DOHH2 (cell line): Measurements from ENCODE around the gene TESMIN.

ENCODE experiments used
- CTCF ChIP-seq: fragments of 200-600 bp; sonication (generic); IDR thresholded peaks from one replicate; pipeline ENCODE4 v1.5.1; 2014; ENCODE audit warnings: antibody characterized with exemption, mild to moderate bottlenecking, low read depth, low read length; ENCODE audit not compliant: poor library complexity, severe bottlenecking
- EZH2phosphoT487 ChIP-seq: fragments of 200-600 bp; sonication (generic); IDR thresholded peaks from 2 replicates; pipeline ENCODE4 v1.6.1; 2017; ENCODE audit warnings: borderline replicate concordance, mild to moderate bottlenecking, antibody characterized with exemption, low read length, moderate library complexity, mixed read lengths

GRCh38 chr11:68770781-68771180 lies 19.5 kb upstream of the TESMIN start:
- TF ChIP-seq CTCF = no peak
- TF ChIP-seq EZH2phosphoT487 = no peak
